HS-5 (cell line): ENCODE data around the gene ISOC2.
A peak's percentile ranks its signal among the peaks of the same experiment; 100 is the strongest.
"Not testable (repeated sequence)": the region's sequence is repeated elsewhere in the genome, so short reads cannot be mapped to it uniquely, and the experiment has no call there.

Experiments
- DNase-seq: peaks from one replicate; pipeline ENCODE4 v3.0.0-alpha.2; 2012; ENCODE audit warnings: low read depth

The ISOC2 gene, protein sequence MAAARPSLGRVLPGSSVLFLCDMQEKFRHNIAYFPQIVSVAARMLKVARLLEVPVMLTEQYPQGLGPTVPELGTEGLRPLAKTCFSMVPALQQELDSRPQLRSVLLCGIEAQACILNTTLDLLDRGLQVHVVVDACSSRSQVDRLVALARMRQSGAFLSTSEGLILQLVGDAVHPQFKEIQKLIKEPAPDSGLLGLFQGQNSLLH

GRCh38 chr19:55461259-55461973 is at the start of gene ISOC2:
Gene ISOC2, minus strand, starts transcription at chr19:55461642. Its CDS starts 5,156 bp downstream, at chr19:55456486.
- DNase-seq = peak; percentile 98

DNA sequence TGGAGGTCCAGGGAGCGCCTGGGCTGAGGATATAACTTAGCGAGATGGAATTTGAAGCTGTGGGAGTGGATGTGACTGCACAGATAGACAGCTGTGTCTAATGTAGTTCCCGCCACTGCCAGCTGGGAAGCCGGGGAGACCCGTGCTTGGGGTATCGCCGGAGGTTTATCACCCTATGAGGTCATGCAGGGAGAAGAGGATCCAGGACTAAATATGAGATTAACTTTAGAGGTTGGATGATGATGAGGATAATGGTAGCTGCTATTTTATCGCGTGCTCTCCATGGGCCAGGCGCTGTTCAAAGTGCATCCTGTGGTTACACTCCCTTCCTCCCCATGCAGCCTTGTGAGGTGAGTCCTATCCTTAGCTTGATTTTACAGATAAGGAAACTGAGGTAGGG is 46.7 kb upstream of the ISOC2 start:
- no peak for DNase-seq

DNA sequence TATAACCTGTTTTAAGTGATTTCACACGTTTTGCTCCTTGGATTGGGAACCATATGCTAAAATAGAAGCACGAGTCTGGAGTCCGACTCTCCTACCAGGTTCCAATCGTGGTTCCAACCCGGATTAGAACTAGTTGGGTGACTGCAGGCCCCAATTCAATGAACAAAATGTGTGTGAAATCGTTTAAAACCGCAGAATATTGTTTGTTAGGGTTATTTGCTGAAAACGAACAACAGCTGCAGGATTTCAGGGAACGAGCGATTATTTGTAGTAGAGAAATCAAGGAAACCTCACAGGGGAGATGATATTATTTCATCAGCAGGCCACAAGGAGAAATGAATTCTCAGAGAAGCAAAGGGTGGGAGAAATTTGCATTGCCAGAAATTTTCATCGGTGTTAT is 43.5 kb upstream of the ISOC2 start:
- no peak for DNase-seq

DNA sequence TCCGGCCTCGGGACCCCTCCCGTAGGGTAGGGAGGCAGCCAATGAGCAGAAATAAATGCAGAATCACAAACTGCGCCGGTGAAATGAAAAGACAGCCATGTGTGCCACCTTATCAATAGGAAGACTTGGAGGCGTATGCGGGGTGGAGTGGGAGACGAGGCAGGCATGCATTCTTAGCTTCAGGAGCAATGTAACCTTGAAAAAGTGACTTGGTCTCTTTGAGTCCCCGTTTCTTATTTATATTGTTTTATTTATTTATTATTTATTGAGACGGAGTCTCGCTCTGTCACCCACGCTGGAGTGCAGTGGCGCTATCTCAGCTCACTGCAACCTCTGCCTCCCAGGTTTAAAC is 42.8 kb upstream of the ISOC2 start:
- DNase-seq = no peak

DNA sequence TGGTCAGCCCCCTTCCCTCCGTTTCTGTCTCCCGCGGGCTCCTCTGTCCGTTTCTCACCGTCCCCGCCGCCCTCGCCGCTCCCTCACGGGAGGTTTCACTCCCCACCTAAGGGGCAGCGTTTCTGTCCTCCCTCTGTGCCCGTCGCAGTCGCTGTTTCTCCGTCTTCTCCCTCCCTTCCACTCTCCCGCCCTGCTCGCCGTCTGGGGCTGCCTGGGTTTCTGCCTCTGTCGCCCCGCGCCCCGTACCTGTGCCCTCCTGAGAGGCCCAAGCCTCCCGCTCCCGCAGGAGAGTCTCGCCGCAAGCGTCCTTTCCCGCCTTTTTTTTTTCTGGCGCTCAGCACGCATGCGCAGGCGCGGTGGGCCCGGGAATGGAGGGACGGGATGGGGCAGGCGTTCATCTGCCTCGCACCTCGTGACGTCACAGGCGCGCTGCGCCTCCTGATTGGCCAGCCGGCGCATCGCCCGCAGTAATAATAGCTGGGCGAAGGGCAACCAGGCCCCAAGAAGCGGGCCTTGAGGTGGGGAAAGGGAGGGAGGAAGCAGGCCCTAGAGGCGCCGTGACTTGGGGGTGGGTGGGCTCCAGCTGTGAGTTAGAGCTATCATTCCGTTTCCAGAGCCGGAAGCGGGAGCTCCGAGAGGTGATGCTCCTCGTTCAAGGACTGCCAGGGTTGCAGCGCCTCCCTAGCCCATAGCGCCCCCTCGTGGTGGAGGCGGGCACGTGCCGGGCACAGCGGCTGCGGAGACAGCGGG is 42.2 kb upstream of the ISOC2 start:
- DNase-seq = peak; percentile 90

DNA sequence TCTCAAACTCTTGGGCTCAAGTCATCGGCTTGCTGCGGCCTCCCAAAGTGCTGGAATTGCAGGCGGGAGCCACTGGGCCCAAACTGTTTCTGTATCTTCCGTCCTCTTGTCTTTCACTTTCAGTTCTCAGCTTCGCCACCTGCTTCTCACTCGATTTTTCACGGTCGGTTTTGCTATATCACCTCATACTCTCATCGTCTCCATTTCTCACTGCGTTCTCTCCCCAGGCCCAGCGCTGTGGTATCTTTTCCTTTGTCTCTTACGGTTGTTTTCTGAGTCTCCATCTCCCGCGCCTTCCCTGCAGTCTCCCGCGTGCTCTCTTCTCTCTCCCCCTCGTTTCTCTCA is 41.7 kb upstream of the ISOC2 start:
- no peak for DNase-seq

DNA sequence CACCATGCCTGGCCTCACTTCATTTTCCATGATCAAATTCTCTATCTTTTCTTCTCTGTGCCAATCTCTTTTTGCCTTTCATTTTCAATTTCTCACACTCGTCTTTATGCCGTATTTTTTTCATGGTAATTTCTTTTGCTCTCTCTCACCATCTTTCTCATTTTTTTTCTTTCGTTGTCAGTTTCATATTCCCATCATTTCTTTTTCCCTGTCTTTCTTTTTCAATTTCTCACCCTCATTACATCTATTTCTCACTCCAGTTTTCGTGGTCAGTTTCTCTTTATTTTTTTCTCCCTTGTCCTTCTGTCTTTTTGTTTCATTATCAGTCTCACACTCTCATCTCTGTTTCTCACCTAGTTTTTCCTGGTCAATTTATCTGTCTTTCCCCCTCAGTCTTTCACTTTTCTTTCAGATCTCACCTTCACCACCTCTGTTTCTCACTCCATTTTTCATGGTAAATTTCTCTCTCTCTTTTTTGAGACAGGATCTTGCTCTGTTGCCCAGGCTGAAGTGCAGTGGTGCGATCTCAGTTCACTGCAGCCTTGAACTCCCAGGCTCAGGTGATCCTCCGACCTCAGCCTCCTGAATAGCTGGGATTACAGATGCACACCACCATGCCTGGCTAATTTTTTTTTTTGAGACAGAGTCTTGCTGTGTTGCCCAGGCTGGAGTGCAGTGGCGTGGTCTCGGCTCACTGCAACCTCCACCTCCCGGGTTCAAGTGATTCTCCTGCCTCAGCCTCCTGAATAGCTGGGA is 40.9 kb upstream of the ISOC2 start:
- no peak for DNase-seq

DNA sequence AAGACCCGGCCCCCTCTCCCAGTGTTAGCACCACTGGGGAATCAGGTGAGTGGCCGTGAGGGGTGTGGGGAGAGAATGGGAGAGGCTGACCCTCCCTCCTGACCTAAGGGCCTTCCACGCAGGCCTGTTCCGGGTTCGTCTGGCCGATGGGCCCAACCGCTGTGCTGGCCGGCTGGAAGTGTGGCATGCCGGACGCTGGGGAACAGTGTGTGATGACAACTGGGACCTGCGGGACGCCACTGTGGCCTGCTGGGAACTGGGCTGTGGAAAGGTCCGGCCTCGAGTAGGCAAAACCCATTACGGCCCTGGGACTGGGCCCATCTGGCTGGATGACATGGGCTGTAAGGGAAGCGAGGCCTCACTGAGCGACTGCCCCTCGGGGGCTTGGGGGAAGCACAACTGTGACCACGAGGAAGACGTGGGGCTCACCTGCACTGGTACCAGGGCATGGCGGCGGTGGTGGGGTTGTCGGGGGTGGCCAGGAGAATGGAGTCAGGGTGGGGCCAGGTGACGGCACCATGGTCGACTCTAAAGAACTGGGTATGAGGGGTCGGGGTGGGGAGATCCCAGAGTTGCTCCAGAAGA is 39.0 kb upstream of the ISOC2 start:
- DNase-seq = no peak

DNA sequence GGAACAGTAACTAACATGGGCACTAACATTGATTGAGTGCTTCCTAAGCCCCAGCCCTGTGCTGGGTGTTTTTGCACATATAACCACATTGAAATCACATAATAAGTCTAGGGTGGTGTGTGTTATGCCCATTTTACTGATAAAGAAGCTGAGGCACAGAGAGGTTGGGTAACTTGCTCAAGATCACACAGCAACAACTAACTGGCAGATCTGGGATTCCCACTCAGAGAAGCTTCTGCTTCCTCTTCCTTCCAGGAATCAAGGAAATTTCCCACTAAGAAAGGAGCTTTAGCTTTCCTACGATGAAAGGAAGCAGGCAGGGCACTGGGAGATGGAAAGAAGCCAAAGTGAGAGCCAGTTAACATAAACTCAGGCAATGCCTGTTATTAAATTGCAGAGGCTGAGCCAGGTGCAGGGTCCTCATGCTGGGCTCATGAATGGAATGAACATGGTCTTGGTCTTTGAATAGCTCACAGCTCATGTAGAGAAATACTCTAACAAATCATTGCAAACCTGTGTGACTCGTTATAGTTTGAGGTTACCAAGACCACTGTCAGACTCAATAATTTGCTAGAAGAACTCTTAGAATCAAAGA is 36.9 kb upstream of the ISOC2 start:
- no peak for DNase-seq

DNA sequence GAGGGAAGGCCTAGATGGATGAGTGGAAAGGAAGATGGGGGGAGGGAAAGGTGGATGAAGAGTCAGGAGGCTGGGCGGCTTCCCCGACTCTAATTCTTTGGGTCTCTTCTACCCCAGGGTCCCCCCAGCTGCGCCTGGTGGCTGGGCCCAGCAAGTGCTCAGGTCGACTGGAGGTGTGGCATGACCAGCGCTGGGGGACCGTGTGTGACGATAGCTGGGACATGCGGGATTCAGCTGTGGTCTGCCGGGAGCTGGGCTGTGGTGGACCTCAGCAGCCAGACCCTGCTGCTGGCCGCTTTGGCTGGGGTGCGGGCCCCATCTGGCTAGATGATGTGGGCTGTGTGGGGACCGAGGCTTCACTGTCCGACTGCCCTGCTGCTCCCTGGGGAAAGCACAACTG is 36.3 kb upstream of the ISOC2 start:
- DNase-seq = no peak

DNA sequence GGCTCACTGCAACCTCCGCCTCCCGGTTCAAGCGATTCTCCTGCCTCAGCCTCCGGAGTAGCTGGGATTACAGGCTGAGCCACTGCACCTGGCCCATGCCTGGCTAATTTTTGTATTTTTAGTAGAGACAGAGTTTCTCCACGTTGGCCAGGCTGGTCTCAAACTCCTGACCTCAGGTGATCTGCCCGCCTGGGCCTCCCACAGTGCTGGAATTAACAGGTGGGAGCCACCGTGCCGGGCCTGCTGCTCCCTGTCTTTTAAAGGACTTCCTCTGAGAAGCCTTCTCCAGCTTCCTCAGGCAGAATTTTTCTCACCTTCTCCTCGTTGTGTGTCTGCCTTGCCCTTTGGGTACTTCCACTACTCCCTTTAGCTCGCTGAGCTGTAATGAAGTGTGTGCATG is 35.4 kb upstream of the ISOC2 start:
- not testable (repeated sequence) for DNase-seq

DNA sequence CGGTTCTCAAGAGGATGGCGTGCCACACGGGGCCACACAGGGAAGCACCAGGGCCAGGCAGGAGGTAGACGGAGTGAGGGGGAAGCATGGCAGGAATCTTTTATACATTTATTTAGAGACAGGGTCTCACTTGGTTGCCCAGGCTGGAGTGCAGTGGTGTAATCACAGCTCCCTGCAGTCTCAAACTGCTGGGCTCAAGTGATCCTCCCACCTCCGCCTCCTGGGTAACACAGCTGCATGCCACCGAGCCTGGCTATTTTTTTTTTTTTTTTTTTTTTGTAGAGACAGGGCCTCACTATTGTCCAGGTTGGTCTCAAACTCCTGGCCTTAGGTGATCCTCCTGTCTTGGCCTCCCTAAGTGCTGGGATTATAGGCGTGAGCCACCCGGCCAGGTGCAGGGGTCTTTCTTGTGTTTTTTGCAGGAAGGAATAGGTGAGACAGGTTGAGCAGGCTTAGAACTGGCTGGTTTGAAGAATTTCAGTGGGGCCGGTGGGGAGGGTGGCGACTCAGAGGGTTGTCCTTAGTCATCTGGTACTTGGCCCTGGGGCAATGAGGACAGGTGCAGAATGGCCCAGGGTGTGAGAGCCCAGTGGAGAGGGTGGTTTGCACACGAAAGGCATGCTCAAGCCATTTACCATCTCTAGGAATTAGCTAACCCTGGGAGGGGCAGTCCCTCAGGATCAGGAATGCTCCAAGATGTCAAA is 34.4 kb upstream of the ISOC2 start:
- no peak for DNase-seq

GRCh38 chr19:55494172-55494761 is 32.8 kb upstream of the ISOC2 start:
- DNase-seq = peak; percentile 45

- no peak for DNase-seq
Measured at GRCh38 chr19:55493645-55494171, 32.3 kb upstream of the ISOC2 start.

DNA sequence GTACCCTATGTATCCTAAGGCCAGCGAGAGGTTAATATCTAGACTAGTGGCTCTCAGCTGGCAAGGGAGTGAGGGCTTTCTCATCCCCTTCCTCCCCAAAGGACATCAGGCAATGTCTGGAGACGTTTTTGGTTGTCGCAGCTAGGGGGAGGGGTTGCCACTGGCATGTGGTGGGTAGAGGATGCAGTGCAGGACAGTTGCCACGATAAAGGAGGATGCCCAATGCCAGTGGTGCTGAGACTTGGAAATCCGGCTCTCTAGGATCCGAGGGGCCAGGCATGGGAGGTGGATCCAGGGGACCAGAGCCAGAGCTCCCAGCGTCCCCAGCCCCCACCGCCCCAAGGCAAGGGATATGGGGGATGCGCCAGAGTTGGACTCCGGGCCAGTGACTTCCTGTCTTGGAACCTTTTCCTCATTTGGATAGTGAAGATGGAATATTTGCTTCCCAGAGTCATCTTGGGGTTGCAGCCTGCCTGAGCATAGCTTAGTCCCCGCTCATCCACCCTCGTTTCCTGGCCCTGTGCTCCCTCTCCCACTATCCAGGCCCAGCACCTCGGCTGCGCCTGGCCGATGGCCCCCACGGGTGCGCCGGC is 31.7 kb upstream of the ISOC2 start:
- peak; percentile 35 for DNase-seq

DNA sequence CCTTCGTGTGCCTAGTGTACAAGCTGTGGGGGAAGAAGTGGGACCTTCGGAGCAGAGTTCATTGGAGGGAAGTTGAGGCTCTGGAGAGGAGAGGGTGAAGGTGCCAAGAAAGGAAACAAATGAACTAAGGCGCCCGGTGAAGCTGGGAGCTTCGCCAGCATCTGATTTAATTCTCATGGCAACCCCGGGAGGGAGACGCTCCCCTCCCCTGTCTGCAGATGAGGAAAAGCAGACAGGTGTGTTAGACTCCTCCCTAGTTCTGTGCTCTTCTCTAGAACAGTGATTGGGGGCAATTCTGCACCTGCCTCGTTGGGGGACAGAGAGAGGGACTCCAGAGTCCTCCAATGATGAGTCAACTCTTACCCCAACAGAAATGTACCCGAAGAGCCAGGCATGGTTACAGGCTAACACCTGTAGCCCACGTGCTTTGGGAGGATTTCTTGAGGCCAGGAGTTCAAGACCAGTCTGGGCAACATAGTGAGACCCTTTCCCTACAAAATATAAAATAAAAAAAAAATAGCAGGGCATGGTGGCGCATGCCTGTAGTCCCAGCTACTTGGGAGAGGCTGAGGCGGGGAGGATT is 31.0 kb upstream of the ISOC2 start:
- no peak for DNase-seq

DNA sequence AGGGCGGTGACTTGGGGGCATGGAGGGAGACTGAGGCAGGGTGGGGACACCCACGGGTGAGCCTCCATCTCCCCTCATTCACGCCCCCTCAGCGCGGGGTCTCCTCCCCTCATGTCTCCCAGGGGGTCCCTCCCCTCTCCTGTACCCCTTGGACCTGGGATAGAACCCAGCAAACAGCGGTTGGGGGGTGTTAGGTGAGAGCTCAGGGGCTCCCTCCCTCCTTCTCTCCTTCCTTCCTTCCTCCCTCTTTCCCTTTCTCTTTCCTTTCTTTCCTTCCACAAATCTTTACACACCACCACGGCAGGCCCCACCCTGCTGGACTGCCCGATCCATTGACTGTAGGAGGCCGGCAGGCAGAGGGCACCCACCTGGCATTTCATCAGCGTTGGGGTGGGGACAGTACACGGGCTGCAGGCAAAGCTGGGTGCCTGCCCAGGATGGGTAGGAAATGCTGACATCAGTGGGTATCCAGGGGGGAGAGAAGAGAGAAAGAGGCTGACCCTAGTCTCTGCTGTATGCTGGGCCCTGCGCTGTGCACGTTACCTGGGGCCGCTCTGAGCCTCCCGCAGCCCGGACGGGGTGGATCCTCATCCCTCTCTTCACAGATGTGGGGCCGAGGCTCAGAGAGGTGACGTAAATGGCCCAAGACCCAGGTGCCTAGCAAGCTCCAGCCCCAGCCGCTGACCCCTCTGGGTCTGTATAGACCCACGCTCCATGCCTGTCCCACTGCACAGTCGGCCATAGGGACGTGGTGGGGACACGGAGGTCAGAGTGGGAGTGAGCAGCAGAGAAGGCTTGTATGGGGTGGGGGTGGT is 30.3 kb upstream of the ISOC2 start:
- DNase-seq = no peak

- DNase-seq = no peak
Measured at GRCh38 chr19:55490478-55491432, 29.3 kb upstream of the ISOC2 start.
